ENCODE data around the gene LRP8. TPM values are rescaled to one million over a fixed set of nuclear protein-coding genes. Genes with fewer than 3 reads are reported as not detected.
A peak's percentile ranks its signal among the peaks of the same experiment; 100 is the strongest.

LRP8 gene
- polyA plus RNA-seq, 1 of the 3 experiments (the other 2 are of a cell fraction): 19.9 TPM

DNA sequence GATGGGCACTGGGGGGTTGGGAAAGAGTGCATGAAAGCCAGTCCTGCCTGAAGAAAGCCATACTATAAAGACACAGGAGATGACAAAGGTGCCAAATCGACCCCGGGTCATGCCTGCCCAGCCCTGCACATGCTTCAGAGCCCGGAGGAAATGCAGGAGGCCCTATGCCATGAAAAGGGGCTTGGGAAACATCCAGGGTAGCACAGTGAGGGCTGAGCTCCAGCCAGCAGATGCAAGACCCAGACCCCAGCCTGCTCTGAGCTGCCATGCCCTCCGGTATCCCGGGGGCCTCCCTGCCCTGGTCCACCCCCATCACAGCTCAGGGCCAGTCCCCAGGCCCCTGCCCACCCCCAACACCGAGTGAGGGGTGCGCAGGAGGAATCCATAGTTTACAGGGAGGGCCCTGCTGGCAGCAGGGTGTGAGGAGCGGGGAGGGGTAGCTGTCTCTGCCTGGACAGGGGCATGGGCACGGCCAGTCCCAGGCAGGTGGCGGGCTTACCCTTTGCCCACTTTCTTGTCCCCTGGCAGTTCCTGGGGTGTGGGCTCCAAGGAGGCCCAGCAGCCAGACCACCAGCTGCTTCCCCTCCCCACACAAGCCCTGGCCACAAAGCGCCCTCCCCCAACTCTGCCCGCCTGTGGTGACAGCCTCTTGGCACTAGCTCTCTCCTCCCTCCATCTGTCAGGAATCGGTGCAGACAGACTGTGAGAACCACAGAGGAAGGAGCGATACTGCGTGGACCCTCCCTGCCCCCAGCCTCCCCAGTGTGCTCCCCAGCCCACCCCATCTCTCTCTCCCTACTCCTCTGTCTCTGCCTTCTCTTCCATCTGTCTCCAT, 16.8 kb downstream of the LRP8 start:
- 91% methylated on average over 5 of the region's 15 CpGs for WGBS (ENCODE audit: low lambda C conversion rate)
- H3F3A ChIP-seq (replicated peaks; ENCODE audit: insufficient read depth): no peaks in the 10 kb centered on the region
- no peak overlapping the region for H3K4me3 ChIP-seq (ENCODE audit: low read depth in 2 of 2, low read length in 1 of 2)
- peaks cover 0 to 69% of the 10 kb centered on the region in 2 experiments; a peak in 1 of 4 replicates for H3K4me1 ChIP-seq (ENCODE audit: control insufficient read depth in 1 of 2, insufficient read depth in 2 of 2, low read depth in 1 of 2, low read length in 1 of 2)
- H3K79me2 ChIP-seq (ENCODE audit: insufficient read depth): no peaks in the 10 kb centered on the region
- H3K9me2 ChIP-seq: no peaks in the 10 kb centered on the region
- no peaks in the 10 kb centered on the region for H4K20me1 ChIP-seq (ENCODE audit: insufficient read depth)
- POLR2A ChIA-PET: interaction anchor here (0.5 kb wide), 1 partner anchor 9 kb away, joined by 3 read pairs; no protein-coding TSS in a partner anchor
- no peaks in the 10 kb centered on the region for H3K9me3 ChIP-seq
- no peaks in the 10 kb centered on the region for H3K36me3 ChIP-seq (replicated peaks in 1 of 2; ENCODE audit: control insufficient read depth in 1 of 2, insufficient read depth in 2 of 2, low read length in 1 of 2)
- TF ChIP-seq, protein P1, sequence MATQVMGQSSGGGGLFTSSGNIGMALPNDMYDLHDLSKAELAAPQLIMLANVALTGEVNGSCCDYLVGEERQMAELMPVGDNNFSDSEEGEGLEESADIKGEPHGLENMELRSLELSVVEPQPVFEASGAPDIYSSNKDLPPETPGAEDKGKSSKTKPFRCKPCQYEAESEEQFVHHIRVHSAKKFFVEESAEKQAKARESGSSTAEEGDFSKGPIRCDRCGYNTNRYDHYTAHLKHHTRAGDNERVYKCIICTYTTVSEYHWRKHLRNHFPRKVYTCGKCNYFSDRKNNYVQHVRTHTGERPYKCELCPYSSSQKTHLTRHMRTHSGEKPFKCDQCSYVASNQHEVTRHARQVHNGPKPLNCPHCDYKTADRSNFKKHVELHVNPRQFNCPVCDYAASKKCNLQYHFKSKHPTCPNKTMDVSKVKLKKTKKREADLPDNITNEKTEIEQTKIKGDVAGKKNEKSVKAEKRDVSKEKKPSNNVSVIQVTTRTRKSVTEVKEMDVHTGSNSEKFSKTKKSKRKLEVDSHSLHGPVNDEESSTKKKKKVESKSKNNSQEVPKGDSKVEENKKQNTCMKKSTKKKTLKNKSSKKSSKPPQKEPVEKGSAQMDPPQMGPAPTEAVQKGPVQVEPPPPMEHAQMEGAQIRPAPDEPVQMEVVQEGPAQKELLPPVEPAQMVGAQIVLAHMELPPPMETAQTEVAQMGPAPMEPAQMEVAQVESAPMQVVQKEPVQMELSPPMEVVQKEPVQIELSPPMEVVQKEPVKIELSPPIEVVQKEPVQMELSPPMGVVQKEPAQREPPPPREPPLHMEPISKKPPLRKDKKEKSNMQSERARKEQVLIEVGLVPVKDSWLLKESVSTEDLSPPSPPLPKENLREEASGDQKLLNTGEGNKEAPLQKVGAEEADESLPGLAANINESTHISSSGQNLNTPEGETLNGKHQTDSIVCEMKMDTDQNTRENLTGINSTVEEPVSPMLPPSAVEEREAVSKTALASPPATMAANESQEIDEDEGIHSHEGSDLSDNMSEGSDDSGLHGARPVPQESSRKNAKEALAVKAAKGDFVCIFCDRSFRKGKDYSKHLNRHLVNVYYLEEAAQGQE (IDR thresholded peaks at IDR 0.05; ENCODE audit: low read depth, low read length): no peak
- TF ChIP-seq MXI1 (IDR thresholded peaks at IDR 0.05; ENCODE audit: low read depth, low read length) (no peak), ELF1 (IDR thresholded peaks at IDR 0.05) (no peak), EP300 (IDR thresholded peaks at IDR 0.05; ENCODE audit: borderline replicate concordance in 1 of 2, low read depth in 1 of 2, low read length in 1 of 2) (no peak), RFX5 (IDR thresholded peaks at IDR 0.05; ENCODE audit: low read length) (no peak), SMC3 (IDR thresholded peaks at IDR 0.05; ENCODE audit: low read depth, low read length) (no peak), RXRA (IDR thresholded peaks at IDR 0.05; ENCODE audit: borderline replicate concordance, low read depth) (no peak), SIN3A (IDR thresholded peaks at IDR 0.05; ENCODE audit: borderline replicate concordance, low read depth, low read length) (no peak), MEF2A (IDR thresholded peaks at IDR 0.05; ENCODE audit: borderline replicate concordance, low read depth) (no peak), CHD2 (IDR thresholded peaks at IDR 0.05; ENCODE audit: low read length, partially characterized antibody) (no peak)
- TF ChIP-seq, protein P2, sequence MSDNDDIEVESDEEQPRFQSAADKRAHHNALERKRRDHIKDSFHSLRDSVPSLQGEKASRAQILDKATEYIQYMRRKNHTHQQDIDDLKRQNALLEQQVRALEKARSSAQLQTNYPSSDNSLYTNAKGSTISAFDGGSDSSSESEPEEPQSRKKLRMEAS (IDR thresholded peaks at IDR 0.05; ENCODE audit: low read depth): no peak
- TF ChIP-seq, protein P3, sequence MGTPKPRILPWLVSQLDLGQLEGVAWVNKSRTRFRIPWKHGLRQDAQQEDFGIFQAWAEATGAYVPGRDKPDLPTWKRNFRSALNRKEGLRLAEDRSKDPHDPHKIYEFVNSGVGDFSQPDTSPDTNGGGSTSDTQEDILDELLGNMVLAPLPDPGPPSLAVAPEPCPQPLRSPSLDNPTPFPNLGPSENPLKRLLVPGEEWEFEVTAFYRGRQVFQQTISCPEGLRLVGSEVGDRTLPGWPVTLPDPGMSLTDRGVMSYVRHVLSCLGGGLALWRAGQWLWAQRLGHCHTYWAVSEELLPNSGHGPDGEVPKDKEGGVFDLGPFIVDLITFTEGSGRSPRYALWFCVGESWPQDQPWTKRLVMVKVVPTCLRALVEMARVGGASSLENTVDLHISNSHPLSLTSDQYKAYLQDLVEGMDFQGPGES (IDR thresholded peaks at IDR 0.05; ENCODE audit: low read depth, low read length): no peak
- H3K4me2 ChIP-seq: no peak overlapping the region
- no peak overlapping the region for H2AFZ ChIP-seq (ENCODE audit: low read depth)
- no peaks in the 10 kb centered on the region for H3K27me3 ChIP-seq (ENCODE audit: insufficient read depth)
- CTCF ChIA-PET: interaction anchor here (2.1 to 3.5 kb wide), 2 partner anchors 15 to 33 kb away, joined by 8 to 14 read pairs; no protein-coding TSS in a partner anchor
- no peak overlapping the region for H3K9ac ChIP-seq
- no peak overlapping the region for H3K27ac ChIP-seq (ENCODE audit: low read depth in 2 of 2, low read length in 1 of 2)
- peak; percentile 21 for DNase-seq

Data from SK-N-SH (cell line).